OCI-LY7 (cell line): ENCODE data around the gene IL6ST. TPM values are rescaled to one million over a fixed set of nuclear protein-coding genes. Genes with fewer than 3 reads are reported as not detected.
"Not testable (repeated sequence)": the region's sequence is repeated elsewhere in the genome, so short reads cannot be mapped to it uniquely, and the experiment has no call there.

Source experiments
- BruUV-seq: library from RNA; stranded (reverse); fragments of 400-500 nt; replicated peaks from 2 replicates; lab custom pipeline; 2021; lab: Mats Ljungman, UMichigan
- CTCF ChIA-PET: fragments of 300-600 bp; sonication (Branson Sonifier 250); formaldehyde crosslinking; loops from one replicate; lab custom pipeline; 2022; ENCODE audit warnings: antibody characterized with exemption; ENCODE audit not compliant: unreplicated experiment; lab: Charles Lee
- POLR2A ChIA-PET: fragments of 300-600 bp; sonication (Branson Sonifier 250); formaldehyde crosslinking; loops from one replicate; lab custom pipeline; 2022; ENCODE audit warnings: antibody characterized with exemption; lab: Charles Lee
- DNase-seq: peaks from one replicate; pipeline ENCODE4 v3.0.0-alpha.2; 2015; ENCODE audit warnings: low spot score
- H2AFZ ChIP-seq: fragments of 200-600 bp; sonication (generic), shearing (Covaris generic); 2 replicates; pipeline ENCODE4 v1.6.1; 2014; ENCODE audit warnings: mild to moderate bottlenecking, antibody characterized with exemption, low read length, moderate library complexity
- H3K27ac ChIP-seq: fragments of 200-600 bp; sonication (generic); 2 replicates; pipeline ENCODE4 v1.5.1; 2014; ENCODE audit warnings: mixed run types, low read depth, mild to moderate bottlenecking, moderate library complexity, low read length, inconsistent platforms; ENCODE audit not compliant: poor library complexity, severe bottlenecking
- H3K36me3 ChIP-seq: fragments of 200-600 bp; sonication (generic); 2 replicates; pipeline ENCODE4 v1.6.1; 2014; ENCODE audit warnings: mild to moderate bottlenecking, antibody characterized with exemption, low read length, moderate library complexity, mixed read lengths; ENCODE audit not compliant: insufficient read depth
- H3K4me1 ChIP-seq: fragments of 200-600 bp; sonication (generic); 2 replicates; pipeline ENCODE4 v1.5.1; 2014; ENCODE audit warnings: mild to moderate bottlenecking, low read length; ENCODE audit not compliant: insufficient read depth, poor library complexity, severe bottlenecking
- H3K4me2 ChIP-seq: fragments of 200-600 bp; sonication (generic); 2 replicates; pipeline ENCODE4 v1.6.1; 2014; ENCODE audit warnings: mild to moderate bottlenecking, low read length
- H3K4me3 ChIP-seq: fragments of 200-600 bp; sonication (generic); 2 replicates; pipeline ENCODE4 v1.5.1; 2014; ENCODE audit warnings: mild to moderate bottlenecking, low read depth, low read length; ENCODE audit not compliant: poor library complexity, severe bottlenecking
- H3K79me2 ChIP-seq: fragments of 200-600 bp; sonication (generic); 2 replicates; pipeline ENCODE4 v1.6.1; 2016; ENCODE audit warnings: low read depth, mild to moderate bottlenecking, low read length, moderate library complexity, mixed read lengths; ENCODE audit not compliant: insufficient read depth
- H3K9me2 ChIP-seq: fragments of 200-600 bp; sonication (generic); 2 replicates; pipeline ENCODE4 v1.6.1; 2016; ENCODE audit warnings: mild to moderate bottlenecking, low read length, mixed read lengths; ENCODE audit not compliant: insufficient read depth
- H3K9me3 ChIP-seq: fragments of 200-600 bp; sonication (generic); 2 replicates; pipeline ENCODE4 v1.6.1; 2014; ENCODE audit warnings: mild to moderate bottlenecking, mixed run types, low read length, mixed read lengths
- H4K20me1 ChIP-seq: fragments of 200-600 bp; sonication (generic); 2 replicates; pipeline ENCODE4 v1.6.1; 2014; ENCODE audit warnings: mild to moderate bottlenecking, antibody characterized with exemption, low read length, moderate library complexity, mixed read lengths; ENCODE audit not compliant: insufficient read depth
- CTCF ChIP-seq: fragments of 200-600 bp; sonication (generic); conservative IDR thresholded peaks from 2 replicates; pipeline ENCODE4 v1.5.1; 2014; ENCODE audit warnings: mild to moderate bottlenecking, antibody characterized with exemption, low read length, moderate library complexity, mixed read lengths
- EZH2phosphoT487 ChIP-seq: fragments of 200-600 bp; sonication (generic); IDR thresholded peaks from 2 replicates; pipeline ENCODE4 v1.6.1; 2018; ENCODE audit warnings: low read depth, borderline replicate concordance, mild to moderate bottlenecking, mixed run types, antibody characterized with exemption, low read length, moderate library complexity, mixed read lengths
- intact Hi-C: fragments of 100-400 bp; cut with micrococcal nuclease; formaldehyde crosslinking; loops from one replicate; pipeline ENCODE4 v1.10.0; 2022; ENCODE audit not compliant: unreplicated experiment
- total RNA-seq, 2 experiments: library from RNA; depleted of rRNA in 1 of 2; stranded (reverse); fragments of >200 nt in 1 of 2; shearing (Covaris generic) in 1 of 2; gene quantifications; 2 replicates each; pipeline ENCODE4 v1.2.3, GENCODE V29; 2014 to 2022

IL6ST gene
- total RNA-seq, 2 experiments from 2014 or later: 5.6 to 13.3 TPM

DNA sequence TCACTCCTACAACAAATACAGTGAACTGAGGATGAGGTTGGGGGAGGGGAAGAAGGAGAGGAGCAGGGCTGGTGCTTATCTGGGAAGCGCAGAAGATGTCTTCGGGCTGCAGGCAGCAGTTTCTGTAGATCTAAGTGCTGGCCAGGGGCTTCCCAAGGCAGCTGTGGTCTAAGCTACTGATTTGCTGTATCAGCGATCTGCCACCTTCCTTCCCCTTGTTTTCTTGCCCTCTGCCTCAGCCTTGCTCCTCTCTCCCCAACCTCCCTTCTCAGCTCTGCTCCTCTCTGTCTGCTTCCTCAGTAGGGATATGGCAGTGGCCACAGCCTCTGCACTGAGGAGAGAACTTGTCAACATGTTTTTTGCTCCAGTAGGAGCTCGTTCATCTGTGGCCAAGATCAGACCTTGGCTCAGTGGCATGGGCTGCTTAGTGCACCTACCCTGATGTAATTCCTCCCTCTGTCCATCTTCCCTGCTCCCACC lies 42.8 kb upstream of the IL6ST start:
- H3K4me1 ChIP-seq: no peaks in the 10 kb centered on the region
- H2AFZ ChIP-seq: no peak overlapping the region
- DNase-seq: no peak
- BruUV-seq: no TSS peak
- no peaks in the 10 kb centered on the region for H3K79me2 ChIP-seq
- TF ChIP-seq CTCF: no peak
- TF ChIP-seq EZH2phosphoT487: no peak
- no peak overlapping the region for H3K4me3 ChIP-seq
- H3K9me3 ChIP-seq: no peaks in the 10 kb centered on the region
- no peak overlapping the region for H3K27ac ChIP-seq
- ChIA-PET POLR2A (no interaction called here), CTCF (no interaction called here)
- no peak overlapping the region for H3K4me2 ChIP-seq
- no peaks in the 10 kb centered on the region for H3K36me3 ChIP-seq
- intact Hi-C loops: no loop called here
- H3K9me2 ChIP-seq: no peaks in the 10 kb centered on the region
- no peaks in the 10 kb centered on the region for H4K20me1 ChIP-seq

DNA sequence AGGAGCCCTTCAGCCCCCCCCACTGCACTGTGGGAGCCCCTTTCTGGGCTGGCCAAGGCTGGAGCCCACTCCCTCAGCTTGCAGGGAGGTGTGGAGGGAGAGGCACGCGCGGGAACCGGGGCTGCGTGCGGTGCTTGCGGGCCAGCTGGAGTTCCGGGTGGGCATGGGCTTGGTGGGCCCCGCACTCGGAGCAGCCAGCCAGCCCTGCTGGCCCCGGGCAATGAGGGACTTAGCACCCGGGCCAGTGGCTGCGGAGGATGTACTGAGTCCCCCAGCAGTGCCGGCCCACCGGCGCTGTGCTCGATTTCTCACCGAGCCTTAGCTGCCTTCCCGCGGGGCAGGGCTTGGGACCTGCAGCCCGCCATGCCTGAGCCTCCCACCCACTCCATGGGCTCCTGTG lies 40.6 kb upstream of the IL6ST start:
- H3K79me2 ChIP-seq: not testable (repeated sequence)

GRCh38 chr5:56029871-56030630 lies 35.3 kb upstream of the IL6ST start:
- BruUV-seq, H3K9me2 ChIP-seq, H3K27ac ChIP-seq, H2AFZ ChIP-seq, H4K20me1 ChIP-seq, DNase-seq, H3K79me2 ChIP-seq, H3K4me3 ChIP-seq, CTCF ChIA-PET, H3K4me2 ChIP-seq, H3K9me3 ChIP-seq, intact Hi-C loops, H3K4me1 ChIP-seq, H3K36me3 ChIP-seq: not testable (repeated sequence)
- POLR2A ChIA-PET: interaction anchor here (0.5 to 0.6 kb wide), 2 partner anchors 230 to 1071 kb away, joined by 3 to 4 read pairs; no protein-coding TSS in a partner anchor

More for the DNA sequence above, 40.6 kb upstream of the IL6ST start:
- H3K4me3 ChIP-seq, DNase-seq, H3K4me1 ChIP-seq, H3K36me3 ChIP-seq, intact Hi-C loops, H4K20me1 ChIP-seq, H3K4me2 ChIP-seq, H3K9me2 ChIP-seq, H3K27ac ChIP-seq, H2AFZ ChIP-seq, CTCF ChIA-PET, H3K9me3 ChIP-seq, BruUV-seq, POLR2A ChIA-PET: not testable (repeated sequence)
